Measurements from ENCODE around the gene EPB41.
"Not testable (repeated sequence)": the region's sequence is repeated elsewhere in the genome, so short reads cannot be mapped to it uniquely, and the experiment has no call there.

The EPB41 gene

DNA sequence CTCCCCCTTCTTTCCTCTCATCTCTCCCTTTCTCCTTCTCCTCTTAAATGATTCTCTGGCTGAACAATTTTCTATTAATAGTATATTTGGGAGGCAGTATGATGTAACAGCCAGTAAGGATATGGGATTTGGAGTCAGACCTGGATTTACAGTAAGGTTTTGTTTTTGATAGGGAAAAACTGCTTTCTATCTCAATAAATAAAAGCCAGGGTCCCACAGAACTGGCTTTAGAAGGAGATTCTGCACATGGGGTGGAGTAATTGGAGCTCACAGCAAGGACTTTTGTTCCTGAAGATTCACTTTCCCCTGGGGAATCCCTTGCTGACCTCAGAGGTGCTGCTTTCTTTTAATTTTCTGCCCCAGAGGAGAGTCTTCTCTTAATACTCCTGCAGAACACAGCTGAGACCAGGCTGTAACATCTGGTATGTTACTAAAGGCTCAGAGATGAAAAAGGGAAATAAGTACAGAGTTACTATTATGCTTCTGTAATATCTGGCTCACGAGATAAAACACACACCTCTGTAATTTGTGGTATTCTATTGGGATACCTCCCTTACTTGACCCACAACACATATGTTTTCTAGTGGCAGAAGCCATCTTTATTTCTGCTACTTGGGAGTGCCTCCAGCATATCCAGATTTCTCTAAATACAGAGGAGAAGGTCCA is 13.4 kb downstream of the EPB41 start:
- no peak for DNase-seq (ENCODE audit: low spot score)

- DNase-seq (ENCODE audit: low spot score), result no peak
These were observed 14.1 kb downstream of the EPB41 start for GRCh38 chr1:28928314-28928941.

DNA sequence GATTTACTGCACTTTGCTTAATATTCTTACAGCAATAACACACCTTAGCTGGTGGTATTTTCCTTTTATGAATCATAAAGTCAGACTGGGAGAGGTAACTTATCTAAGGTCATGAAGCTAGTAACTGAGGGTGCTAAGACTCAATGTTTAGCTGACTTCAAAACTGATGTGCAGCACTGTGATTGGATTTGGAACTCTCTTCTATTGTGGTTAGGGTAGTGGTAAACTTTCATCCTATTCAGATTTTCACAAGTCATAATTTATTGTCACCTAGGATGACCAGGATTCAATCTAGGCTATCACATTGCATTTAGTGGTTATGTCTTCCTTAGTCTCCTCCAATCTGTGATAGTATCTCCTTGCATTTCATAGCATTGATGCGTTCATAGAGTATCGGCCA is 18.9 kb downstream of the EPB41 start:
- DNase-seq (ENCODE audit: low spot score), result no peak

- DNase-seq (ENCODE audit: low spot score), result no peak
These were observed 19.5 kb downstream of the EPB41 start for GRCh38 chr1:28933918-28934317.

- DNase-seq (ENCODE audit: low spot score), result no peak
These were observed 20.3 kb downstream of the EPB41 start for GRCh38 chr1:28934676-28935075.

DNA sequence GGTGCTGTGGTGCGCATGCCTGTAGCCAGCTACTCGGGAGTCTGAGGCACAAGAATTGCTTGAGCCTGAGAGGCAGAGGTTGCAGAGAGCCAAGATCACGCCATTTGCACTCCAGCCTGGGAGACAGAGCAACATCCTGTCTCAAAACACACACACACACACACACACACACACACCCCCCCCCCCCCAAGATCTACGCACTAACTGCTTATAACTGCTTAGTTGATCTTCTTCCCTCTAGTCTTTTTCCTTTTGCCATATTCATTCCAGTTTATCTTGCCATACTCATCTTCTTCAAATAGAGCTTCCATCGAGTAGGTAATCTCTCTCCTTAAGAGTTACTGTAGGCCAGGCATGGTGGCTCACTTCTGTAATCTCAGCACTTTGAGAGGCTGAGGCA is 20.9 kb downstream of the EPB41 start:
- no peak for DNase-seq (ENCODE audit: low spot score)

DNA sequence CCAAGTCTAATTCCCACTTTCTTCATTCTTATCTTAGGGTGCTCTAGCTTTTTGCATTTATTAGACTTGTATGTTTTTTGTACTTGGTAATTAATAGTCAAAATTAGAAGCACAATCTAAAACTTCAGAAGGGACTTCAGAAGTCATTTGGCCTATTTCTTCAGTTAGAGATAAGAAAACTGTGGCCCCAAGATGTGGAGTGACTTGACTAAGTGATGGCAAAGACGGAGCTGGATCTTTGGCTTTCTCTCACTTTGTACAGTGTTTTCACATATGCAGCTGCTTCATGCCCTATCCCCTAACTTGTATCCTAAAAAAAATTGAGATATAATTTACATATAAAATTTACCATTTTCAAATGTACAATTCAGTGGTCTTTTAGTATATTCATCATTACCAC is 21.7 kb downstream of the EPB41 start:
- no peak for DNase-seq (ENCODE audit: low spot score)

DNA sequence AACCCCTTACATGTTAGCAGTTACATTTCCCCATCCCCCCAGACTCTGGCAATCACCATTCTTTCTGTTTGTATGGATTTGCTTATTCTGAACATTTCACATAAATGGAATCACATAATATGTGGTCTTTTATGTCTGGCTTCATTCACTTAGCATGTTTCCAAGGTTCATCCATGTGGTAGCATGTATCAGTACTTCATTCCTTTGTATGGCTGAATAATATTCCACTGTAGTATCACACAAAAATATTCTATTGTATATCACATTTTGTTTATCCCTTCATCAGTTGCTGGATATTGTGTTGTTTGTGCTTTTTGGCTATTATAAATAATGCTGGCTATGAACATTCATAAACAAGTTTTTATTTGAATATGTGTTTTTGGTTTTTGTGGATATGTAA is 22.2 kb downstream of the EPB41 start:
- no peak for DNase-seq (ENCODE audit: low spot score)

GRCh38 chr1:28943581-28943980 is 29.2 kb downstream of the EPB41 start:
- not testable (repeated sequence) for DNase-seq (ENCODE audit: low spot score)

DNA sequence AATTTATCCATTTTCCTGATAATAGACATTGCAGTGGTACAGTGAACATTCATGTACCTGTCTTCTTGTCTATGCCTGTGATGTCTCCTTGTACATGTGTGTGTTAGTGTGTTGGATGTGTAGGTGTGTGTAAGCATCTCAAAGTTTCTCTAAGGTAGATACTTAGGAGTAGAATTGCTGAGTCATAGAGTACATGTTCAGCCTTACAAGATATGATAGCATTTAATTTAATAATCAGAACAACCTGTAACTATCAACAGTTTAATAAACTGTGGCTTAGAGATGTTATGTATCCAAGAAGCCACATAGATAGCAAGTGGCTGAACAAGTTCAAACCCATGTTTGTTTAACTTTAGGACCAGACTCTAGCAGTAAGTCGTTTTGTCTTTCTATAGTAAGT is 35.6 kb downstream of the EPB41 start:
- no peak for DNase-seq (ENCODE audit: low spot score)

DNA sequence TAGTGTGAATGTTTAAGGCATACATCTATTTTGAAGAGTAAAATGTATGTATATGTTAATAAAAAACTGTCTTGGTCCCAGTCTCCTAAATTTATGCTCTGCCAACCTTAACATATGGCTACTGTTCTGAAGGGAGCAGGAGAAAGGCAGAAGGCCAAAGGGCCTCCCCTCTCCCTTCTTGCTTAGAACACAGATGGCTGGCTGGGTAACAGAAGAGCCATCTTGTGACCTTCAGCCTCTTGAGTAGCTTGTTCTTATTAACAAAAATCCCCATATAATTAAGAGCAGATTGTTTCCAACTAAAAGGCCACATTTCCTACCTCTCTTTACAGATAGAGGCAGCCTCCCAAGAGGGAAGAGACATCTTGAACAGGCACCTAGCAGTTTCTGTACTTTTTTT is 36.1 kb downstream of the EPB41 start:
- DNase-seq (ENCODE audit: low spot score), result no peak

DNA sequence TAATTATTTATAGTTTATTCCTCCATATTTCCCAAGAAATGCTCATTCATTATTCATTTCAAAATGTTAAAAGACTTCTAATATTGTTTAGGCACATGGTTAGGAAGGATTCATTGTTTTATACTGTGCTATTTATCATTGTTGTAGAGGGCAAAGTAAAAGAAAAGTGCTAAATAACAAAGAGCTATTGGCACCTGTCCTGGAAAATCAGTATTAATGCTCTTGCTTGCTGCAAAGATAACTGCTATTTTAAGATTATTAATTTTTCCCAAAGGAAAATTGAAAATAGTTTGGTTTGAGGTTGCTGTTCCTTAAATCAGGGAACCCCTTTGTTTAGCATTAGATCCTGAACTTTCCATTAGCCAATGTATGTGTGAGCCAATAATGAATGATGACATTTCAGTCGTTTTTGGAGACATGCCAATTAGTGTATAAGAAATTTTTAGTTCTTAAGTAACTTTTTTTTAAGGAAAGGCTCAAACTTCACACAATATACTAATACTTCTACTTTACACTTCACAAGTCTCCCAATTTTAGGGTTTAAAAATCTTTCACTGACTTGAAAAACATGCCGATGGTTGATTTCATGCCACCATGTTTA is 39.9 kb downstream of the EPB41 start:
- DNase-seq (ENCODE audit: low spot score), result no peak

- no peak for DNase-seq (ENCODE audit: low spot score)
These were observed 41.7 kb downstream of the EPB41 start for GRCh38 chr1:28956038-28956464.

DNA sequence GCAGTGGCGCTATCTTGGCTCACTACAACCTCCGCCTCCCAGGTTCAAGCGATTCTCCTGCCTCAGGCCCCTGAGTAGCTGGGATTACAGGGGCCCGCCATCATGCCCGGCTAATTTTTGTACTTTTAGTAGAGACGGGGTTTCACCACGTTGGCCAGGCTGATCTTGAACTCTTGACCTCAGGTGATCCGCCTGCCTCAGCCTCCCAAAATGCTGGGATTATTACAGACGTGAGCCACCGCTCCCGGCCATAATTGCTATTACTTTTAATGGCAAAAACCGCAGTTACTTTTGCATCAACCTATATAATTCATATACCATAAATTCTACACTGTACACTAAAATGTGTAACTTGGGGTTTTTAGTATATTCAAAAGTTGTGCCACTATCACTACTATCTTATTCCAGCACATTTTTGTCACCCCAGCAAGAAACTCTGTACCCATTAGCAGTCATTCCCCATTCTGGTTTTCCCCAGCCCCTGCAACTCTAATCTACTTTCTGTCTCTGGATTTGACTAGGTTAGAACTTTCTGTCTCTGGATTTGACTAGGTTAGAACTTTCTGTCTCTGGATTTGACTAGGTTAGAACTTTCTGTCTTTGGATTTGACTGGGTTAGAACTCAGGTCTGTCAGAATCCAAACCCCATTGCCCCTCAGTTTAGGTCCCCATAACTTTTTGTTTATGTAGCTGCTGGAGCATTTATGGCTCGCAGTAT is 47.9 kb downstream of the EPB41 start:
- DNase-seq (ENCODE audit: low spot score), result not testable (repeated sequence)

- no peak for DNase-seq (ENCODE audit: low spot score)
These were observed 51.0 kb downstream of the EPB41 start for GRCh38 chr1:28965271-28965870.

- DNase-seq (ENCODE audit: low spot score), result no peak
These were observed 52.2 kb downstream of the EPB41 start for GRCh38 chr1:28966617-28967016.

- DNase-seq (ENCODE audit: low spot score), result peak; percentile 52
These were observed 57.8 kb downstream of the EPB41 start for GRCh38 chr1:28971980-28972771.

DNA sequence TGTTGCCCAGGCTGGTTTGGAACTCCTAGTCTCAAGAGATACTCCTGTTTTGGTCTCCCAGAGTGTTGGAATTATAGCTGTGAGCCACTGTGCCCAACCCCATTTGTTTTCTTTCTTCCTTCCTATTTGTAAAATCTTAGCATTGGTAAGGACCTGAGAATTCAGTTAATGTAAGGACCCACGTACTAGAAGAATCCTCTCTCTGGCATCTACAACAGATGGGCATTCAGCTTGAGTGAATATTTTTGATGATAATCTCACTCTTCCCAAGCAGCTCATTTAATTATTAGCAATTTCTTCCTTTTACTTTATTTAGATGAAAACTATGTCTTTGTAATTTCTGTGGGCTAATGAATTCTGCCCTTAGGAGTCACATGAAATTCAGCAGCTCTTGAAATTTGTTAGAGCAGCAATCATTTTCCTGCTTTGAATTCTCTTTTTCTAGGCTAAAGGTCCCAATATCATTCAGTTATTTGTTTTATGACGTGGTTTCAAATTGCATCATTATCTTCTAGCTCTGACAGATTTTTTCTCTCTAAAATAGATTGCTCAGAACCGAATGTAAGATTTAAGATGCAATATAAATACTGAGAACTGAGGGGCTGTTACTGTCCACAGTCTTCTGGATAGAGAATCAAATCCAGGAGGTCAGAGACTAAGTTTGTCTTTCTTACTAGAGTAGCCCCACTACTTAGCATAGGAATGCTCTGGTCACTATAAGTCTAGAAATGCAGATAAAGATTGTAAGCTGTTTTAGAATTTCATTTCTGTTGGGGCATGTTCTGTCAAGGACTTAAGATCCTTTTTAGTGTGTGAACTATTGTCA is 59.4 kb downstream of the EPB41 start:
- no peak for DNase-seq (ENCODE audit: low spot score)

DNA sequence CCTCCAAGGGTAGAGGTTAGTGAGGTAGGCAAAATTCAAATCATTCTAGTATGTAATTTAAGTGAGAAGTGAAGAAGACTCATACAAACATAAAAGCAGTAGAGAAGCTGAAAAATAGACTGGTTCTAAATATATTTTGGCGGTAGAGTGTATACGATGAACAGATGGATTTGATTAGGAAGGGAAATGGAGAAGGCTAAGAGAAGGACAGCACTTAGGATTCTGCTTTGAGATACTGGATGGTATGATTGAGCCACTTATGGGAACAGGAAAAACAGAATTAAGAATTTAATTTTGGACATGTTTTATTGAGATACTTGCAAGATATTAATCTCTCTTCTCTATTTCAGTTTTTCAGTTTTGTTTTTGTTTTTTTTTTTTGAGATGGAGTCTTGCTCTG is 60.1 kb downstream of the EPB41 start:
- DNase-seq (ENCODE audit: low spot score), result no peak

DNA sequence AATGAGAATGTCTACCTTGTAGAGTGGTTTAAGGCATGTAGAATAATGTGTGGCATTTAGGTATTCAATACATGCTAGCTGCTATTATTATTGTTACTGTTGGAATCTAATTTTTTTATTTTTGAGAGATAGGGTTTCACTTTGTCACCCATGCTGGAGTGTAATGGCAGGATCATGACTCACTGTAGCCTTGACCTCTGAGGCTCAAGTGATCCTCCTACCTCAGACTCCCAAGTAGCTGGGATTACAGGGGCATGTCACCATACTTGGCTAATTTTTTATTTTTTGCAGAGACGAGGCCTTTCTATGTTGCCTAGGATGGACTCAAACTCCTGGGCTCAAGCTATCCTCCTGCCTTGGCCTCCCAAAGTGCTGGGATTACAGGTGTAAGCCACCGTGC is 61.9 kb downstream of the EPB41 start:
- DNase-seq (ENCODE audit: low spot score), result no peak

DNA sequence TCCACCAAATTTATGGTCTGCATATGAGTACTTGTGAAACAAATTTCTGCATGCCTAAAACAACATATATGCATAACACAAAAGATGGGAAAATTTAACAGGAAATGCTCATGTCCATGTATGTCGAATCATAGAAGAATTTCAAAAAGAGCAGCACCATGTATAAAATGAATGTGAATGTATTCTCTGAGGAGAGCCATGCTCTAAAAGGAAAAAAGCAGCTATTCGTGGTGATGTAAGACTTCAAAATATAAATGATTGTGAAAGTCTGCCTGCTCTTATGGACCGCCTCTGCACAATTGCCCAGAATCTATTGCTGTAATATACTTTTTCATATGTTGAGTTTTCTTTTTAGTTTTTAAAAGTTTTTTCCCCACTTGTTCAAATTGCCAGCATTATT is 66.8 kb downstream of the EPB41 start:
- DNase-seq (ENCODE audit: low spot score), result no peak

All from AG08396 (cell line).